Hematopoietic multipotent progenitor cell treated with erythropoietin and hydrocortisone succinate and interleukin-3 and kit ligand, for 4 days (in vitro differentiated cells): ENCODE data around the gene ELK4.
"Not testable (repeated sequence)": the region's sequence is repeated elsewhere in the genome, so short reads cannot be mapped to it uniquely, and the experiment has no call there.

Source experiments
- DNase-seq: peaks from one replicate; pipeline ENCODE4 v3.0.0-alpha.2; 2015

The ELK4 gene

DNA sequence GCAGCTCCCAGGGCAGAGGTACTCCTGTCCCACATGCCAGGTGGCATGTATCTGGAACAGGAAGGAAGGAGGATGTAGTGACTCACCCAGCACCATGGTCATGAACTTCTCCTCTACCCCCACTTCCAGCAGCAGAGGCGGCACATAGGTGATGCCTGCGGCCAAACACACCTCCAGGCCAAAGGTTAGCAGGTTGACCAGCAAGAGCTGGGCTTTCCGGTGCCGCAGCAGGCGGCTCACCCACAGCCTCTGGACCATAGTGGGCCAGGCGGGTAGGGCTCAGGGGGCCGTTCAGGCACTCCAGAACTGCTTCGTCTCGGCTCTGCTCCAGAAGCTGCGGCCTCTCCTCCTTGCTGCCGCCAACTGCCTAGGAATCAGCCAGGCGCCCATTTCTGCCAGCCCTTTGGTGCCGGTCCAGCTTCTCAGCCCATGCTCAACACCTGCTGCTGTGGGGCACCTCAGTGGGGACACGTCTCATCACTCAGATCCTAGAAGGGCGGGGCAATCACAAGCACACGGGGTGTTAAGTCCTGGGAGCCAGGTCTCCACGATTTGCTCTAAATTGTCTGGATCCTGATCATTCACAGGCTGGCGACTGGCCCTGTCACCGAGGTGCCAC is 32.7 kb upstream of the ELK4 start:
- no peak for DNase-seq

- DNase-seq: no peak
These were observed 31.6 kb upstream of the ELK4 start for GRCh38 chr1:205663286-205663936.

GRCh38 chr1:205662791-205663190 is 31.0 kb upstream of the ELK4 start:
- no peak for DNase-seq

- no peak for DNase-seq
These were observed 30.4 kb upstream of the ELK4 start for GRCh38 chr1:205662135-205662738.

DNA sequence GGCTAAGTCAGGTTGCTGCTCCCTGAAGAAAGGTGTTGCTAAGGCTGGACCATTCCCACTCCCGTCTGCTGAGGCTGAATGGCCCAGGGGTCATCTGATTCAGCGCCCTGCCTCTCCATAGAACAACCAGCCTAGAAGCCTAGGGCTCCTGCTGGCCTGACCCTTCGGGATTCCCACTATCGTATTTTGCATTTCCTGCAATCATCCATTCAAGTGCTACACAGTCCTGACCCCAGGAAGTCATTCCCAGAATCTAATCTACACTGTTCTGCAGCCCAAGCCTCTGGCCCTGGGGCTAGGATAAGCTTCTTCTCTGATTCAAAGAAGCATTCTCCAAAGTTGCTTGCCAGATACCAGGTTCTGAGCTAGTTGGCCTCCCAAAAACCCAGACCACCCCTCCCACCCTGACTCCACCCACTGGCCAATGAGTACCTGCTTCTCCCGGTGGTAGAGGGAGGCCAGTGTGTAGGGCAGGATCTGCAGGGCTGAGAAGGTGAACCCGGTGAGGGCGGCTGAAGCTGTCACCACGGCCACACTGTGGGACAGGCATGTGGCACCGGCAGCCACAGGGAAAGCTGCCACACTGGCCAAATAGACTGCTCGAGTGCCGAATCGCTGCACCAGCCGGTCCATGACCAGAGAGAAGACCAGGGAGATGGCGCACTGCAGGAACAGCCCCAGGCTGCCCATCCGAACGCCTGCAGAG is 29.8 kb upstream of the ELK4 start:
- DNase-seq: no peak

DNA sequence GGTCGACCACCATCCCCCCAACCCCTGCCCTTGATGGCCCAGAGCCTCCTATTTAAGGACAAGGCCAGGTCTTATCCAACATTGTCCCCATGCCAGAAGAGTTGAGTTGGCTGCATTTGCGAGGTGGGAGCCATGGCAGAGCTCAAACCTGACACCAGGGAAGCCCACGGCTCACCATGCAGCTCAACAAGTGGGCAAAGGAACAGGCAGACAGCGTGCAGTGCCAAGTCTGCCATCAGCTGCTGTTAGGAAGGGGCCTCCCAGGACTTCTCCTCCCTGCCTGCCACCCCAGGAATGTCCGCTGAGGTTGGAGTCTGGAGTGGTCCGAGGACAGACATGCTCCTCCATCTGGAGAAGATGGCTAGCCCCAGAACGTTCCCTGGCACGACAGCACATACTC is 28.6 kb upstream of the ELK4 start:
- no peak for DNase-seq

DNA sequence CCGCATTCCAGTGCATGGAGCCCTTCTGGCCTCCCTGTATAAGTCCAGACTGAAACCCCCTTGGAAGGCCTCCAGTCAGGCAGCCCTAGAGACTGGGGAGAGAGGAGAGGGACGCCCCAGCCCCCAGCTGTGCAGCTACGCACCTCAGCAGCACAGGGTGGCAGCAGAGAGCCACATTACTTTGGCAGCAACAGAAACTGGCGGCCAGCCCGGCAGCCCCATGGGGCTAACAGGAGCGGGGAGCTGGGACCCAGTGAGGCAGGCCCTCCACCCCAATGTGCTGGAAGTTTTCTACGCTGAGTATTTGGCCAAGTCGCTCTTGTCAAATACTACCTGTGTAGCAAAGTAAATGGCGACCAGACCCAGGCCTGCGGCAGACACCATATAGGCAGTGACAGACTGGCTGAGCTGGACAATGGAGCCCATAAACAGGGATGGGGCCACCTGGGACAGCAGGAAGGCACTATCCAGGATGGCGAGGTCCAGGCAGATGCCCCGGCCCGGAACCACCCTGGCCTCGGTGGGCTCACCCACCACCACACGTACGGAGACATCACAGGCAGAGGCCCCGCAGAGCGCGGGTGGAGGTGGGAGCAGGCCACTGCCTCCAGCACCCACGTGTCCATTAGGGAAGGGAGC is 27.3 kb upstream of the ELK4 start:
- peak; percentile 87 for DNase-seq

- DNase-seq: no peak
These were observed 24.4 kb upstream of the ELK4 start for GRCh38 chr1:205656236-205656635.

DNA sequence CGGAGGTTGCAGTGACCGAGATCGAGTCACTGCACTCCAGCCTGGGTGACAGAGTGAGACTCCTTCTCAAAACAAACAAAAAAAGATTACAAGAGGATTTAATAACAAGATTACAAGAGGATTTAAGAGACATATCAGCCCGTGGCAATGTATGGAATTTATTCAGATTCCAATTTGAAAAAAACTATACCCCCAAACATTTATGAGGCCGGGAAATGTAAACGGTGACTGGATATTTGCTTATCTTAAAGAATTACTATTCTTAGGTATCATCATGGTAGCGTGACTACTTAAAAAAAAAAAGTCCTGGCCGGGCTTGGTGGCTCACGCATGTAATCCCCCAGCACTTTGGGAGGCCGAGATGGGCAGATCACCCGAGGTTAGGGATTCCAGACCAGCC is 21.2 kb upstream of the ELK4 start:
- no peak for DNase-seq

DNA sequence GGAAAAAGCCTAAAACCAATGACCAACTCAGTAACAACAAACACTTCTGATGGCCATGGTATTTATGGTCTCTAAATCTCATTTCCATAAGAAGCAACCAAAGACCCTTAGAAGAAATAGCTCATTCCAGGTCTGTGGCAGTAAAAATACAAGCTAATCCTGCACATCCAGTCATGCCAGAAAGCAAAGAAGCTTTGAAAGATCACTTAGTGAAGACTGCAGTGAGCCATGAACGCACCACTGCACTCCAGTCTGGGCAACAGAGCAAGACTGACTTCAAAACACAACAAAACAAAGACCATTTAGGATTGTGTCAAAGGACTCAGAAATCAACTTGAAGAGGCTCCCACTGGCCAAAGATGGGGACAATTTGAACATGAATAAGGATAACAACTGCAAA is 18.4 kb upstream of the ELK4 start:
- DNase-seq: no peak

- no peak for DNase-seq
These were observed 13.7 kb upstream of the ELK4 start for GRCh38 chr1:205645519-205645918.

- DNase-seq: no peak
These were observed 11.0 kb upstream of the ELK4 start for GRCh38 chr1:205642679-205643307.

DNA sequence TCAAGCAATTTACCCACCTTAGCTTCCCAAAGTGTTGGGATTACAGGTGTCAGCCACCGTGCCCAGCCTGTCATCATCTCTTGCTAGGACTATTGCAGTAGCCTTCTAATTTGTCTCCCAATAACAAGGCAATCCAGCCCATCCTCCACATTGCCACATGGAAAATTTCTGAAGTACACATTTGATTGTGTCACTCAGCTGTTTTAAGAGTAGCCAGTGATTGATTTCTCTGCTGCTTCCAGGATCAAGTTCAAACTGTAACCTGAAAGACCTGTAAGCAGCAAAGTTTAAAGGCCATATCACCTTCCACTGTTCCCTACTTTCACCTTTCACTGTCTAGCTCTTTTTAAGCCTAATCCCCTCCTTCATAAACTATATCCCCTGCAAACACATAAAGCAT is 7.8 kb upstream of the ELK4 start:
- no peak for DNase-seq

DNA sequence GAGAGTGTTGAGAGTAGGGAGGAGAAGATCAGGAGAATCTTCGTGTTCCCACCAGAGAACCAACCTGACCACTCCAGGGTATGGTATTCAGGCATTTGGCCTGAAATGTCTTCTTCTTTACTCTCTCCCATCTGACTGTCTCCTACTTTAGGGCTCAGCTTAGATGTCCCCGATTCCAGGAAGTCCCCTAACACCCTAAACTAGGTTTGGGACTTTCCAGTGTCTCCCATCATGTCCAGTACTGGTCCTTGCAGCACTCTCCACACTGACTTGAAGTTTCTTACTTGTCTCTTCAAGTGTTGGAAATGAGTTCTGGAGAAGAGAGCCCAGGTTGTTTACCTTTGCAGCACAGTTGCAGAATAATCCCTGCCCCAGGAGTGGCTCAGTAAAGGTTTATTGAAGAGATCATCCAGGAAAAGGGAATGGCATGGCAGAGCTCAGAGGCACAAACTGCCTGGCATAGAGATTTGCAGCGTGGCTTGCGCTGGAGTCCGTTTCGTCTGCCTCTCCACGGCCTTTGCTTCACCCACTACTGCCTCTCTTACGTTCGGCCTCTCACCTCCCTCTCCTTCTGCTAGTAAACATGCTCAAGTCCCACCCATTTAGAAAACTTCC is 6.2 kb upstream of the ELK4 start:
- no peak for DNase-seq

DNA sequence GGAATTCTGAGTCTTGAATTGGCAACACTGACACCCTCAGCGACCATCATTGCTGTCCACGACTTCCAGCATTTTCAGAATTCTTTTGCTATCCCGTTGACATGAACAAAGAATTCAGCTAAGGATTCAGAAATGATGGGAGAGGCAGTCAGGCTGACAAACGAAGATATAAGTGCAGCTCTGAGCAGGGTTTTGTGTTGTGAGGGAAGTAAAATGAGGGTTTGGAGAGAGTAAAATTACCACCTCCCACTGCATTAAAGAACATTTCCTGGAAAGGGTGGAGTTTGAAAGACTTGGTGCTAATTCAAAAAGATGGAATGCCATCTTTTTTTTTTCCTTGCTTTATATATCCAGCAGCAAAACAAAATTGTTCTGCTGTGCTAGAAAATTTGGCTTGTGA is 4.9 kb upstream of the ELK4 start:
- DNase-seq: no peak

GRCh38 chr1:205636138-205636530 is 4.3 kb upstream of the ELK4 start:
- not testable (repeated sequence) for DNase-seq

GRCh38 chr1:205633421-205633976 is 1.7 kb upstream of the ELK4 start:
- no peak for DNase-seq

GRCh38 chr1:205632669-205633169 is 908 bp upstream of the ELK4 start:
- DNase-seq: no peak

- DNase-seq: peak; percentile 86
These were observed 622 bp downstream of the ELK4 start for GRCh38 chr1:205631010-205631767.

GRCh38 chr1:205630651-205631009 is 1.2 kb downstream of the ELK4 start:
- DNase-seq: no peak

DNA sequence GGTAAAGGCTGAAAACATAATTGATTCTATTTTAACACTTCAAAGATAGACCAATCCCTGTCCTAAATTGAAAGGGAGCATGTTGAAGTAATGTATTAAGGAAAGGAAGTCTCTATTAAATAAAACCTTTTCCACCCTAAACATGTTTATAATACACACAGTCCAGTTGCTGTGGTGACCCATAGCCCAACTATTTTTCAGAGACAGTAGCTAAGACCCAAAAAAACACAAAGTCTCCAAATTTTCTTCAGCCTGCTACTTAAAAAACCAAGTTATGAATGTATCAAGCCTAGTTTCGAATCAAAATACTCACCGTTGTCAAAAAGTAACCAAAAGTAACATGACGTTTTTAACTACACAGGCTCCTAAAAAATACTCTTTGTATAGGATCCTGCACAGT is 1.6 kb downstream of the ELK4 start:
- DNase-seq: no peak
